Uterus (tissue), 4 donors: Measurements from ENCODE around the gene TRPV6. TPM values are rescaled to one million over a fixed set of nuclear protein-coding genes. Genes with fewer than 3 reads are reported as not detected.
A peak's percentile ranks its signal among the peaks of the same experiment; 100 is the strongest.

Experiments used
- DNase-seq, 2 donors: peaks; one replicate each; pipeline ENCODE4 v3.0.0-alpha.2; 2019 to 2020
- H3K27ac ChIP-seq, 2 donors: fragments of 200-600 bp; sonication (generic); 1 replicate in 1 of 2; 2 replicates in 1 of 2; pipeline ENCODE4 v1.5.1; 2016 to 2018
- H3K27me3 ChIP-seq, 2 donors: fragments of 200-600 bp; sonication (generic); one replicate each; pipeline ENCODE4 v1.5.1; 2018 to 2019; ENCODE audit warnings: control low read depth in 1 of 2
- H3K36me3 ChIP-seq, 2 donors: fragments of 200-600 bp; sonication (generic); one replicate each; pipeline ENCODE4 v1.5.1; 2019; ENCODE audit warnings: control low read depth in 1 of 2
- H3K4me1 ChIP-seq, 2 donors: fragments of 200-600 bp; sonication (generic); one replicate each; pipeline ENCODE4 v1.5.1; 2018 to 2019; ENCODE audit warnings: control low read depth in 1 of 2
- H3K4me3 ChIP-seq, 2 donors: fragments of 200-600 bp; sonication (generic); 1 replicate in 1 of 2; 2 replicates in 1 of 2; pipeline ENCODE4 v1.5.1; 2018 to 2019; ENCODE audit warnings: mild to moderate bottlenecking in 1 of 2
- H3K9me3 ChIP-seq, 2 donors: fragments of 200-600 bp; sonication (generic); one replicate each; pipeline ENCODE4 v1.5.1; 2019; ENCODE audit warnings: control low read depth in 1 of 2
- CTCF ChIP-seq, 4 experiments: fragments of 200-600 bp in 2 of 4; fragments of 450-650 bp in 2 of 4; sonication (generic) in 2 of 4; IDR thresholded peaks; one replicate each; pipeline ENCODE4 v1.5.1; 2016 to 2019; ENCODE audit warnings: antibody characterized with exemption in 4 of 4, mild to moderate bottlenecking in 2 of 4, moderate library complexity in 1 of 4
- POLR2A ChIP-seq, 2 donors: fragments of 450-650 bp; IDR thresholded peaks; one replicate each; pipeline ENCODE4 v1.6.1; 2016; ENCODE audit warnings: antibody characterized with exemption in 2 of 2, mild to moderate bottlenecking in 1 of 2, moderate library complexity in 1 of 2
- intact Hi-C: fragments of 100-400 bp; cut with DNase I; formaldehyde crosslinking; loops from one replicate; pipeline ENCODE4 v1.15.1; 2023; ENCODE audit warnings: low total_unique reads
- total RNA-seq, 4 donors: library from RNA; depleted of rRNA in 3 of 4; stranded (reverse); fragments of >200 nt in 3 of 4; gene quantifications; one replicate each; pipeline versions ENCODE4 v1.1.0 to v1.2.4, GENCODE V29; 2014 to 2023
- donor health status: DM: yes; HTN: yes; CAD: no.

Gene TRPV6
- total RNA-seq, 4 donors from 2014 or later, result 0.46 to 1.3 TPM; not detected in 2

- intact Hi-C loops, result no loop called here
- no peaks in the 10 kb centered on the region for H3K9me3 ChIP-seq
- H3K4me1 ChIP-seq, result no peaks in the 10 kb centered on the region
- peak within 1 kb of the TSS; percentile 45 to 76 for H3K27ac ChIP-seq
- no peaks in the 10 kb centered on the region for H3K27me3 ChIP-seq
- DNase-seq, result peak; percentile 86 to 87
- peak in 1 of 4 experiments; percentile 27 for TF ChIP-seq CTCF (IDR thresholded peaks at IDR 0.05)
- TF ChIP-seq POLR2A (IDR thresholded peaks at IDR 0.05), result peak in 1 of 2 donors; percentile 34
- H3K4me3 ChIP-seq, result peak within 1 kb of the TSS; percentile 59 to 73
- H3K36me3 ChIP-seq, result no peaks in the 10 kb centered on the region
Measured at GRCh38 chr7:142854372-142855113, 31.0 kb downstream of the TRPV6 start, which contains the start of gene EPHB6. Gene EPHB6 (plus strand): TSS chr7:142855076. CDS start chr7:142863228, 8,152 bp downstream.

GRCh38 chr7:142853739-142854371 is 31.7 kb downstream of the TRPV6 start:
- no peak for TF ChIP-seq POLR2A (IDR thresholded peaks at IDR 0.05)
- peak; percentile 70 to 91 (median 80) for TF ChIP-seq CTCF (IDR thresholded peaks at IDR 0.05)

GRCh38 chr7:142851919-142852318 is 33.6 kb downstream of the TRPV6 start:
- intact Hi-C loops, result no loop called here

More at GRCh38 chr7:142853739-142854371, 31.7 kb downstream of the TRPV6 start:
- Histone ChIP-seq H3K9me3 (no peaks in the 10 kb centered on the region), H3K27ac (peak overlapping the region; percentile 45 to 76), H3K27me3 (peaks cover 0 to 2% of the 10 kb centered on the region in 2 donors), H3K36me3 (no peaks in the 10 kb centered on the region), H3K4me3 (peak overlapping the region; percentile 59 to 73), H3K4me1 (no peaks in the 10 kb centered on the region)
- peak; percentile 65 to 68 for DNase-seq
- intact Hi-C loops, result no loop called here

GRCh38 chr7:142851269-142851668 is 34.3 kb downstream of the TRPV6 start:
- DNase-seq, result no peak
- no peak for TF ChIP-seq CTCF (IDR thresholded peaks at IDR 0.05)
- no peak for TF ChIP-seq POLR2A (IDR thresholded peaks at IDR 0.05)
- H3K9me3 ChIP-seq, result no peaks in the 10 kb centered on the region
- intact Hi-C loops, result no loop called here
- H3K36me3 ChIP-seq, result no peaks in the 10 kb centered on the region
- H3K27me3 ChIP-seq, result peaks cover 0 to 12% of the 10 kb centered on the region in 2 donors
- H3K27ac ChIP-seq, result no peak overlapping the region
- no peaks in the 10 kb centered on the region for H3K4me1 ChIP-seq
- no peak overlapping the region for H3K4me3 ChIP-seq

More at GRCh38 chr7:142851919-142852318, 33.6 kb downstream of the TRPV6 start:
- DNase-seq, result no peak
- Histone ChIP-seq H3K27ac (no peak overlapping the region), H3K9me3 (no peaks in the 10 kb centered on the region), H3K36me3 (no peaks in the 10 kb centered on the region), H3K4me1 (no peaks in the 10 kb centered on the region), H3K27me3 (peaks cover 0 to 12% of the 10 kb centered on the region in 2 donors), H3K4me3 (no peak overlapping the region)
- no peak for TF ChIP-seq CTCF (IDR thresholded peaks at IDR 0.05)
- no peak for TF ChIP-seq POLR2A (IDR thresholded peaks at IDR 0.05)

- Histone ChIP-seq H3K27me3 (peaks cover 0 to 12% of the 10 kb centered on the region in 2 donors), H3K4me3 (no peak overlapping the region), H3K27ac (no peak overlapping the region), H3K4me1 (no peaks in the 10 kb centered on the region), H3K9me3 (no peaks in the 10 kb centered on the region), H3K36me3 (no peaks in the 10 kb centered on the region)
- DNase-seq, result no peak
- intact Hi-C loops, result no loop called here
- TF ChIP-seq CTCF (IDR thresholded peaks at IDR 0.05) (no peak), POLR2A (IDR thresholded peaks at IDR 0.05) (no peak)
Measured at GRCh38 chr7:142847353-142847752, 38.2 kb downstream of the TRPV6 start.
